Measurements from ENCODE around the gene MLXIPL.
A peak's percentile ranks its signal among the peaks of the same experiment; 100 is the strongest.

MLXIPL gene

DNA sequence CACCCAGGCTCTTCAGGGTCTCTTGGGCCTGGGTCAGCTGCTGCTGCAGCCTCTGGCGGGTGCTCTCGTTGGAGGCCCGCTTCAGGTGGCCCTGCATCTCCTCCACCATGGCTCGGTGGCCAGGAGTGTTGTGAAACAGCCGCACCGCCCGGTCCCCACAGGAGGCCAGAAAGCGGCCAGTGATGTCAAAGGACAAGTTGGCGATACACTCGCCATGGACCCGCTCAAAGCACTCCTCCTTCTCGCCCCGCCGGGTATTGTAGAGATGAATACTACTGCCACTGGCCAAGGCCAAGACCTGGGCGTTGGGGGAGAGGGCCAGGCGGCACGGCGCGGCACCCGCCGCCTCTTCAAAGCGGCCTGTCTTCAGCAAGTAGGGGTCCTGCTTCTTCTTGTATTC lies 53.8 kb downstream of the MLXIPL start:
- ATAC-seq = no peak
- TF ChIP-seq ZFP3 (CRISPR knock-in tag; IDR thresholded peaks at IDR 0.05) (no peak), ZC3H10 (CRISPR knock-in tag; IDR thresholded peaks at IDR 0.05) (no peak), BACH2 (CRISPR knock-in tag; IDR thresholded peaks at IDR 0.05; ENCODE audit: borderline replicate concordance) (no peak), ZFP30 (CRISPR knock-in tag; IDR thresholded peaks at IDR 0.05) (no peak), ARNTL (CRISPR knock-in tag; IDR thresholded peaks at IDR 0.05; ENCODE audit: borderline replicate concordance, low read depth) (no peak), TSHZ2 (CRISPR knock-in tag; IDR thresholded peaks at IDR 0.05) (no peak), PATZ1 (CRISPR knock-in tag; IDR thresholded peaks at IDR 0.05; ENCODE audit: borderline replicate concordance) (no peak), GLIS3 (CRISPR knock-in tag; IDR thresholded peaks at IDR 0.05) (no peak), ZNF8 (CRISPR knock-in tag; IDR thresholded peaks at IDR 0.05) (no peak)
- TF ChIP-seq, protein P1, sequence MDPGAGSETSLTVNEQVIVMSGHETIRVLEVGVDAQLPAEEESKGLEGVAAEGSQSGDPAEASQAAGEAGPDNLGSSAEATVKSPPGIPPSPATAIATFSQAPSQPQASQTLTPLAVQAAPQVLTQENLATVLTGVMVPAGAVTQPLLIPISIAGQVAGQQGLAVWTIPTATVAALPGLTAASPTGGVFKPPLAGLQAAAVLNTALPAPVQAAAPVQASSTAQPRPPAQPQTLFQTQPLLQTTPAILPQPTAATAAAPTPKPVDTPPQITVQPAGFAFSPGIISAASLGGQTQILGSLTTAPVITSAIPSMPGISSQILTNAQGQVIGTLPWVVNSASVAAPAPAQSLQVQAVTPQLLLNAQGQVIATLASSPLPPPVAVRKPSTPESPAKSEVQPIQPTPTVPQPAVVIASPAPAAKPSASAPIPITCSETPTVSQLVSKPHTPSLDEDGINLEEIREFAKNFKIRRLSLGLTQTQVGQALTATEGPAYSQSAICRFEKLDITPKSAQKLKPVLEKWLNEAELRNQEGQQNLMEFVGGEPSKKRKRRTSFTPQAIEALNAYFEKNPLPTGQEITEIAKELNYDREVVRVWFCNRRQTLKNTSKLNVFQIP (CRISPR knock-in tag; IDR thresholded peaks at IDR 0.05; ENCODE audit: borderline replicate concordance, low read depth) = no peak

DNA sequence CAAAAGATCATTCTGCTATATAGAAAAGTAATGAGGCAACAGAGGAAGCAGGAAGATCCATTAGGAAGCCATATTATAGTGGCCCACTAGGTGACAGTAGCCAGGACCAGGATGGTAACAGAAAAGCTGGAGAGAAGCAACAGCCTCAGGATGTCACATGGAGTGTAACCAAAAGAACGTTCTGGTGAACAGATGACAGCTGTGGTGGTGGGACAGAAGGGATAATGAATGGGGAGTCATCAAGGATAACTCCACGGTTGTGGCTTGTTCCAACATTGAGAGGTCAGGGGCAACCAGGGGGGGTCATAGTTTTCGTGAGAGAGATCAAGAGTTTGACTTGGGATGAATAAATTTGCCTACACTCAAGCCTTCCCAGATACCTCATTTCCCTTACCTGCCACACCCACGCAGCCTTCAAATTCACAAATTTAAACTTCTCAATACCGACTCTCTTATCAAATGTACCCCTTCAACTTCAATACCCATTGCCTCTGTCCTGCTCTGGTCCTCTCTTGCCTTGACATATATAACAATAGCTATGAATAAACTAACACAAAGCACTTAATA lies 55.2 kb downstream of the MLXIPL start:
- TF ChIP-seq OSR1 (CRISPR knock-in tag; IDR thresholded peaks at IDR 0.05) (no peak), TSHZ2 (CRISPR knock-in tag; IDR thresholded peaks at IDR 0.05) (no peak), ISL1 (CRISPR knock-in tag; IDR thresholded peaks at IDR 0.05) (no peak), ZC3H10 (CRISPR knock-in tag; IDR thresholded peaks at IDR 0.05) (no peak)
- ATAC-seq = no peak

- peak; percentile 16; the same call in 2 of the 3 replicates for ATAC-seq
- TF ChIP-seq ARNTL (CRISPR knock-in tag; IDR thresholded peaks at IDR 0.05; ENCODE audit: borderline replicate concordance, low read depth) (no peak), TSHZ2 (CRISPR knock-in tag; IDR thresholded peaks at IDR 0.05) (no peak), SNAI2 (CRISPR knock-in tag; IDR thresholded peaks at IDR 0.05) (no peak), ZNF8 (CRISPR knock-in tag; IDR thresholded peaks at IDR 0.05) (no peak), ISL1 (CRISPR knock-in tag; IDR thresholded peaks at IDR 0.05) (no peak), PATZ1 (CRISPR knock-in tag; IDR thresholded peaks at IDR 0.05; ENCODE audit: borderline replicate concordance) (no peak), TCF4 (CRISPR knock-in tag; IDR thresholded peaks at IDR 0.05; ENCODE audit: borderline replicate concordance) (no peak), PPARA (CRISPR knock-in tag; IDR thresholded peaks at IDR 0.05; ENCODE audit: borderline replicate concordance) (no peak)
Observed at GRCh38 chr7:73567846-73568685, 56.3 kb downstream of the MLXIPL start.
